NCI-H146 treated with DMSO at 0.1 percent for 48 hours (cell line): Measurements from ENCODE around the gene KCNT2.

Source experiments
- DNase-seq: peaks from one replicate; lab custom pipeline; 2025; ENCODE audit not compliant: unreplicated experiment; lab: John Stamatoyannopoulos, UW

Gene KCNT2

GRCh38 chr1:196401891-196402290 lies 206.3 kb downstream of the KCNT2 start:
- no peak for DNase-seq

GRCh38 chr1:196401452-196401833 lies 206.8 kb downstream of the KCNT2 start:
- no peak for DNase-seq

- no peak for DNase-seq
Measured at GRCh38 chr1:196400478-196401451, 207.5 kb downstream of the KCNT2 start.

GRCh38 chr1:196399713-196400112 lies 208.5 kb downstream of the KCNT2 start:
- DNase-seq: no peak

- DNase-seq: no peak
Measured at GRCh38 chr1:196393742-196394141, 214.5 kb downstream of the KCNT2 start.

- DNase-seq: no peak
Measured at GRCh38 chr1:196393282-196393681, 215.0 kb downstream of the KCNT2 start.

- no peak for DNase-seq
Measured at GRCh38 chr1:196387766-196388165, 220.5 kb downstream of the KCNT2 start.

- DNase-seq: no peak
Measured at GRCh38 chr1:196385109-196385508, 223.1 kb downstream of the KCNT2 start.

- DNase-seq: no peak
Measured at GRCh38 chr1:196382383-196382782, 225.9 kb downstream of the KCNT2 start.

- no peak for DNase-seq
Measured at GRCh38 chr1:196381544-196381943, 226.7 kb downstream of the KCNT2 start.

- DNase-seq: peak; percentile 2
Measured at GRCh38 chr1:196380316-196380715, 227.9 kb downstream of the KCNT2 start.

- DNase-seq: no peak
Measured at GRCh38 chr1:196377811-196378210, 230.4 kb downstream of the KCNT2 start.

- DNase-seq: no peak
Measured at GRCh38 chr1:196376630-196377328, 231.5 kb downstream of the KCNT2 start.

GRCh38 chr1:196373798-196374197 lies 234.4 kb downstream of the KCNT2 start:
- DNase-seq: no peak

GRCh38 chr1:196372896-196373536 lies 235.2 kb downstream of the KCNT2 start:
- peak; percentile 4 for DNase-seq

- DNase-seq: no peak
Measured at GRCh38 chr1:196367838-196368237, 240.4 kb downstream of the KCNT2 start.

GRCh38 chr1:196366817-196367495 lies 241.3 kb downstream of the KCNT2 start:
- no peak for DNase-seq

GRCh38 chr1:196361112-196361714 lies 247.0 kb downstream of the KCNT2 start:
- no peak for DNase-seq

GRCh38 chr1:196357913-196358312 lies 250.3 kb downstream of the KCNT2 start:
- no peak for DNase-seq

GRCh38 chr1:196355206-196355786 lies 252.9 kb downstream of the KCNT2 start:
- no peak for DNase-seq
